Measurements from ENCODE around the gene KCNAB1.
"Not testable (repeated sequence)": the region's sequence is repeated elsewhere in the genome, so short reads cannot be mapped to it uniquely, and the experiment has no call there.

Gene KCNAB1

GRCh38 chr3:156180077-156180476 lies 59.7 kb downstream of the KCNAB1 start:
- DNase-seq, result no peak

- no peak for DNase-seq
Observed at GRCh38 chr3:156181509-156181908, 61.1 kb downstream of the KCNAB1 start.

- no peak for DNase-seq
Observed at GRCh38 chr3:156183396-156183795, 63.0 kb downstream of the KCNAB1 start.

GRCh38 chr3:156184156-156184555 lies 63.8 kb downstream of the KCNAB1 start:
- DNase-seq, result no peak

GRCh38 chr3:156187146-156187769 lies 66.9 kb downstream of the KCNAB1 start:
- DNase-seq, result no peak

- no peak for DNase-seq
Observed at GRCh38 chr3:156188757-156189156, 68.4 kb downstream of the KCNAB1 start.

GRCh38 chr3:156189927-156190326 lies 69.5 kb downstream of the KCNAB1 start:
- no peak for DNase-seq

- not testable (repeated sequence) for DNase-seq
Observed at GRCh38 chr3:156194945-156195344, 74.6 kb downstream of the KCNAB1 start.

- DNase-seq, result not testable (repeated sequence)
Observed at GRCh38 chr3:156197152-156197551, 76.8 kb downstream of the KCNAB1 start.

GRCh38 chr3:156201411-156202405 lies 81.3 kb downstream of the KCNAB1 start:
- no peak for DNase-seq

- no peak for DNase-seq
Observed at GRCh38 chr3:156206157-156206556, 85.8 kb downstream of the KCNAB1 start.

GRCh38 chr3:156207802-156208685 lies 87.7 kb downstream of the KCNAB1 start:
- no peak for DNase-seq

GRCh38 chr3:156209631-156210335 lies 89.4 kb downstream of the KCNAB1 start:
- no peak for DNase-seq

- no peak for DNase-seq
Observed at GRCh38 chr3:156211583-156211982, 91.2 kb downstream of the KCNAB1 start.

GRCh38 chr3:156214676-156215075 lies 94.3 kb downstream of the KCNAB1 start:
- DNase-seq, result no peak

GRCh38 chr3:156215751-156216150 lies 95.4 kb downstream of the KCNAB1 start:
- DNase-seq, result no peak

- no peak for DNase-seq
Observed at GRCh38 chr3:156216216-156216615, 95.8 kb downstream of the KCNAB1 start.

- no peak for DNase-seq
Observed at GRCh38 chr3:156216852-156217251, 96.5 kb downstream of the KCNAB1 start.

- no peak for DNase-seq
Observed at GRCh38 chr3:156217674-156218352, 97.4 kb downstream of the KCNAB1 start.

GRCh38 chr3:156218353-156218744 lies 98.0 kb downstream of the KCNAB1 start:
- DNase-seq, result no peak

- DNase-seq, result not testable (repeated sequence)
Observed at GRCh38 chr3:156222381-156222780, 102.0 kb downstream of the KCNAB1 start.

- not testable (repeated sequence) for DNase-seq
Observed at GRCh38 chr3:156224046-156224445, 103.7 kb downstream of the KCNAB1 start.

Data from stimulated activated CD4-positive, alpha-beta T cell treated with anti-CD3 and anti-CD28 coated beads, Interleukin-12 subunit alpha, Interleukin-12 subunit beta, amount 100 ng/mL, for 4 hours (primary cell).